Activated CD4-positive, alpha-beta T cell treated with anti-CD3 and anti-CD28 coated beads, Interleukin-2, Interleukin-4, amounts not matched to agents 100 ng/mL and 50 ng/mL, durations not matched to agents 16 hours and 8 hours (primary cell): ENCODE measurements around the gene OLFML2A.

Experiments
- DNase-seq: peaks from one replicate; pipeline ENCODE4 v3.0.0-alpha.2; 2020; ENCODE audit warnings: low spot score

Gene OLFML2A

GRCh38 chr9:124854161-124854560, 77.2 kb downstream of the OLFML2A start:
- no peak for DNase-seq

DNA sequence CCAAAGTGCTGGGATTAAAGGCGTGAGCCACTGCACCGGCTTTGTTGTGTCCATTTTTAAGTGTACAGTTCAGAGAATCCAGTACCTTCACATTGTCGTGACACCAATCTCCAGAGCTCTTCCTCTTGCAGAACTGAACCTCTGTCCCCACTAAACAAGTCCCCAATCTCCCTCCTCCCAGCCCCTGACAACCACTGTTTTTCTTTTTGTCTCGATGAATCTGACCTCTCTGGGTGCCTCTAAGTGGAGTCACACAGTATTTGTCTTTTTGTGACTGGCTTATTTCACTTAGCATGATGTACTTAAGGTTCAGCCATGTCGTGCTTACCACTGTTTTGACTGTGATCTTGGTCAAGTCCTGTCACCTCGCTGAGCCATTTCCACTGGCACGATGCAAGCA, 77.9 kb downstream of the OLFML2A start:
- DNase-seq: no peak

- no peak for DNase-seq
Measured at GRCh38 chr9:124855566-124855943, 78.6 kb downstream of the OLFML2A start.

DNA sequence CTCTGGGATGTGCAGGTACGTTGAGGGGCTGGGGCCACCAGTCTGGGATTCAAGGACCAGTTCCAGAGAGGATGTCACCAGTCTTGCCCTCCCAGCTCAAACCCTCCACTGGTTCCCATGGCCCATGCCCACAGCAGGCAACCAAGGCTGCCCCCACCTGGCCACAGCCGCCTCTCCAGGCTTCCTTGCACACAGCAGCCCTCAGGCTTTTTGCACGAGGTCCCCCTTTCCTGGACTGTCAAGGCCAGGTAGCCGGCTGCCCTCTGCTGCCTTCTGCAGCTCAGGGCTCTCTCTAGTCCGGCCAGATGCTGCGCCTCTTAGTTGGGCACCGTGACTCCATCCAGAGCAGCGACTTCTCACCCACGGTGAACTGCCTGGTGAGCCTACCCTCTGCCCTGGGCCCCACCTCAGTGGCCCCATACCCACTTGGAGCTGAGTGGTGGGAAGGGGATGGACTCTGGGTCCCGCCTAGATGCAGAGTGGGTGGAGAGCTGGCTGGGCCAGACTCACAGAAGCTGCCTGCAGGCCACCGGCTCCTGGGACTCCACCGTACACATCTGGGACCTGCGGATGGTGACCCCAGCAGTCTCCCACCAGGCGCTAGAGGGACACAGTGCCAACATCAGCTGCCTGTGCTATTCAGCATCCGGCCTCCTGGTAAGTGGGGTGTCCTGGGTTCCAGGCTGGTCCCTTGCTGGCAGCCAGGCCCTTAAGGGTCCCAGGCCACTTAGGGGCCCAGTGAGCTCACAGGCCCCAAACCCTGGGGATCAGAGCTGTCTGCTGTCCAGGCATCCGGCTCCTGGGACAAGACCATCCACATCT, 79.2 kb downstream of the OLFML2A start:
- DNase-seq: no peak

- DNase-seq: no peak
Measured at GRCh38 chr9:124857533-124858162, 80.7 kb downstream of the OLFML2A start.

- DNase-seq: no peak
Measured at GRCh38 chr9:124858330-124859046, 81.6 kb downstream of the OLFML2A start.

DNA sequence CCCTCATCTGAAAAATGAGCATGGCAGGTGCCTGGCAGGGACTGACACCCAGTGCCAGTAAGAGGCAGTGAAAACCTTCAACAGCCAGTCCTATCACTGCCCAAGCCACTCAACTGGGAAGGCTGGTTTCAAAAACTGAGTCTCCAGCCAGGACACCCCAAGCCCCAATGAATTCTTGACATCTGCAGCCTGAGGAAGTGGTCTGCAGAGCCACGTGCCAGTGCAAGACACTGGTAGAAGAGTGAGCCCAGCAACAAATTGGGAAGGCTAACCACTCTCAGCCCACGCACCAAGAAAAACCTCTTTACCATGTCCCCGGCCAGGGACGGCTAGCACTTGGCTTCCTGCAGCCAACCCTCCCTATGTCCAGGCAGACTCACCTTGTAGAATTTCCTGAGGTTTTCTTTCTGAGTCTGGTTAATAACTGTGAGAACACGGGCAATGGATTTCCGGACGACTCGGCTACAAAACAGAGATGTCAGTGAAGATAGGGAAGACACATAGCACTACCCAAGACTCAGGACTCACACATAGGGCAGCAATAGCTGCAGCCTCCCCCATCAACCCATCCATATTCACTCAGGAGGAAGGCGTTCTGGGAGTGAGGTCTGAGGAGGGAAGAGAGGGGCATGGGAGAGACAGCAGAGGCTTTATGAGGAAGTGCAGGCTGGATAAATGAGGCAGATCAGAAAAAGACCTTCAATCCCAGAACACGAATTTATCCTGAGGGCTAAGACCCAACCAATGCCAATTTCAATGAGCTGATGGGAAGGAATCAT, 83.1 kb downstream of the OLFML2A start:
- no peak for DNase-seq

GRCh38 chr9:124860582-124861341, 83.8 kb downstream of the OLFML2A start:
- DNase-seq: no peak

GRCh38 chr9:124861342-124862229, 84.7 kb downstream of the OLFML2A start, which contains the start of the genes ARPC5L and RPL35:
Gene ARPC5L (plus strand): TSS chr9:124862130. CDS start chr9:124869291, 7,161 bp downstream.
Gene RPL35 (minus strand): TSS chr9:124861957. CDS start chr9:124861912, 45 bp downstream.
- DNase-seq: peak; percentile 96

DNA sequence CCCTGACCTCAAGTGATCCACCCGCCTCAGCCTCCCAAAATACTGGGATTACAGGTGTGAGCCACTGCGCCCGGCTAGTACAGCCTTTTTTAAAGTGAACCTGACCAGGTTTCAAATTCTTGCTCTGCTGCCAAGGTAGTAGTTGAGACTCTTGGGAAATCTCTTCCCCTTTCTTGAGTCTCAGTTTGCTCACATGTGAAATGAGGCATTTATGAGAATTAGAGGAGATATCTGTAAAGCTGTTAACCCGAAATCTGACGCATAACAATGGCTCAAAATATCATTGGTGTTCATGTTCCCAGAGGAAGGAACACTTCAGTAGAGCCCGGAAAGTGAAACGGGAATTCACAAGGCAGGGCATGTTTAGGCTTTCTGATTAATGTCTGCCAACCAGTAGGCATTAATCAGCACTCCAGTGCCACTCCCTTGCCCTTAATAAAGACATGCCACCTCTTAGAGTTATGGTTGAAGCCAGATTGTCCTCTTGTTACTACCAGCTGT, 86.5 kb downstream of the OLFML2A start:
- DNase-seq: no peak
